Loucy (cell line): ENCODE data around the gene SAA4.

Source experiments
- EZH2phosphoT487 ChIP-seq: fragments of 200-600 bp; IDR thresholded peaks from 2 replicates; pipeline ENCODE4 v1.6.1; 2018; ENCODE audit warnings: antibody characterized with exemption, mild to moderate bottlenecking, moderate library complexity, borderline replicate concordance
- TF ChIP-seq, protein P1 (sequence below): fragments of 200-600 bp; sonication (generic); conservative IDR thresholded peaks from 2 replicates; pipeline ENCODE4 v1.5.1; 2014; ENCODE audit warnings: mild to moderate bottlenecking, antibody characterized with exemption, low read length

DNA sequence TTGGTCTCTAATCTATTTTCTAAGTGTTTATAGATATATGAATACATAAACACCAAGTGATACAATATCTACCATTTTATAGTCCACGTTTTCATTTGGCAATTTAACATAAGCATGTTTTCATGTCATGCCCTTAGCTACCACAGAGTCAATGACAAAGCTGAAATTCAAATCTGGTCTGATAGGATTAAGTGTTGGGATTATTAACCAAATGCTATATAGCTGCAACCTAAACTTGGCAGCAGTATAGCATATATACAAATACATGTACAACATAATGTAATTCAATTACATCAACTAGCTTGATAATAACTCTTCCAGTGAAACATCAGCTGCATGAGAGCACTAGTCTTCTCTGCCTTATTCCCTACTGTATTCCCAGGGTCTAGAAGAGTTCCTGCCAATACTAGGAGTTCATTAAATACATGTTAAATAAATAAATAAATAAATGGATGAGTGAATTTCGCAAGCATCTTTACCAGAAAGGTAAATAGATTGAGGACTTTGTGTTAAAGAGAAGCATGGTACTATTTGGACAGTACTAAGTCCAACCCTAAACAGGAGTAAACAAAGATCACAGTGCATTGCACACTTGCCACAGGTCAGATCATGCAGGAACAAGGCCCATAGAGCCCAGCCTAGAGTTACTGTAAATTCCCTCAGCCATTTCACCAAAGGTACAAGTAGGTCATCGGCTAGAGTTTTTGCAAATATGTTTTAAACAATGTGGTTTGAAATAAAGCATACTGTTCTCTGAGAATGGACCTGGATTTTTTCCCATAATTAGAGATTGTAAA is 12.8 kb downstream of the SAA4 start:
- TF ChIP-seq, protein P1, sequence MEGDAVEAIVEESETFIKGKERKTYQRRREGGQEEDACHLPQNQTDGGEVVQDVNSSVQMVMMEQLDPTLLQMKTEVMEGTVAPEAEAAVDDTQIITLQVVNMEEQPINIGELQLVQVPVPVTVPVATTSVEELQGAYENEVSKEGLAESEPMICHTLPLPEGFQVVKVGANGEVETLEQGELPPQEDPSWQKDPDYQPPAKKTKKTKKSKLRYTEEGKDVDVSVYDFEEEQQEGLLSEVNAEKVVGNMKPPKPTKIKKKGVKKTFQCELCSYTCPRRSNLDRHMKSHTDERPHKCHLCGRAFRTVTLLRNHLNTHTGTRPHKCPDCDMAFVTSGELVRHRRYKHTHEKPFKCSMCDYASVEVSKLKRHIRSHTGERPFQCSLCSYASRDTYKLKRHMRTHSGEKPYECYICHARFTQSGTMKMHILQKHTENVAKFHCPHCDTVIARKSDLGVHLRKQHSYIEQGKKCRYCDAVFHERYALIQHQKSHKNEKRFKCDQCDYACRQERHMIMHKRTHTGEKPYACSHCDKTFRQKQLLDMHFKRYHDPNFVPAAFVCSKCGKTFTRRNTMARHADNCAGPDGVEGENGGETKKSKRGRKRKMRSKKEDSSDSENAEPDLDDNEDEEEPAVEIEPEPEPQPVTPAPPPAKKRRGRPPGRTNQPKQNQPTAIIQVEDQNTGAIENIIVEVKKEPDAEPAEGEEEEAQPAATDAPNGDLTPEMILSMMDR = no peak
- no peak for TF ChIP-seq EZH2phosphoT487
